Measurements from ENCODE around the gene FANCC. TPM values are rescaled to one million over a fixed set of nuclear protein-coding genes. Genes with fewer than 3 reads are reported as not detected.

FANCC gene
- total RNA-seq, 1 experiment from 2014 or later: 19.4 TPM

GRCh38 chr9:95338243-95338642, 20.7 kb upstream of the FANCC start:
- no peak overlapping the region for H3K4me3 ChIP-seq (replicated peaks in 1 of 2; ENCODE audit: low read depth in 1 of 2, low read length in 2 of 2)
- no peaks in the 10 kb centered on the region for H3K9me3 ChIP-seq (ENCODE audit: control insufficient read depth in 1 of 2, insufficient read depth in 1 of 2, low read depth in 1 of 2, low read length in 2 of 2)
- no peaks in the 10 kb centered on the region for H3K27me3 ChIP-seq (ENCODE audit: insufficient read depth, low read length)
- H3K4me1 ChIP-seq (ENCODE audit: control insufficient read depth in 1 of 2, insufficient read depth in 2 of 2, low read length in 2 of 2): no peaks in the 10 kb centered on the region
- H3K9me2 ChIP-seq (ENCODE audit: insufficient read depth): no peaks in the 10 kb centered on the region
- ChIA-PET CTCF (no interaction called here), POLR2A (no interaction called here), RAD21 (ENCODE audit: low non-redundant PET in 1 of 2, low total read pairs in 2 of 2, uncharacterized antibody in 2 of 2, unreplicated experiment in 2 of 2) (no interaction called here)
- TF ChIP-seq JUND (IDR thresholded peaks at IDR 0.05) (no peak), EZH2 (IDR thresholded peaks at IDR 0.05) (no peak), YY1 (IDR thresholded peaks at IDR 0.05; ENCODE audit: extremely low read depth, insufficient replicate concordance, low read depth, low read length) (no peak), SIN3A (IDR thresholded peaks at IDR 0.05; ENCODE audit: low read depth) (no peak), RAD21 (IDR thresholded peaks at IDR 0.05; ENCODE audit: low read depth) (no peak), ATF3 (IDR thresholded peaks at IDR 0.05) (no peak), SP1 (IDR thresholded peaks at IDR 0.05; ENCODE audit: low read depth) (no peak), ZNF274 (IDR thresholded peaks at IDR 0.05; ENCODE audit: low read depth, low read length) (no peak), SRF (IDR thresholded peaks at IDR 0.05; ENCODE audit: low read depth) (no peak), POLR2AphosphoS5 (IDR thresholded peaks at IDR 0.05; ENCODE audit: low read depth, low read length) (no peak), EZH2phosphoT487 (IDR thresholded peaks at IDR 0.05; ENCODE audit: borderline replicate concordance) (no peak), ZBTB33 (IDR thresholded peaks at IDR 0.05; ENCODE audit: extremely low read depth, insufficient replicate concordance, low read length) (no peak), POLR2A (IDR thresholded peaks at IDR 0.05; ENCODE audit: borderline replicate concordance, extremely low read depth, insufficient read depth, insufficient read length) (no peak), MAX (IDR thresholded peaks at IDR 0.05) (no peak), EGR1 (IDR thresholded peaks at IDR 0.05; ENCODE audit: low read depth) (no peak), ELF1 (IDR thresholded peaks at IDR 0.05; ENCODE audit: borderline replicate concordance, low read depth) (no peak), CTCF (IDR thresholded peaks at IDR 0.05 in 2 of 3, conservative IDR thresholded peaks at IDR 0.05 in 1 of 3; ENCODE audit: borderline replicate concordance in 1 of 3, insufficient read depth in 1 of 3, low read depth in 2 of 3, low read length in 2 of 3) (no peak), CBX3 (IDR thresholded peaks at IDR 0.05; ENCODE audit: low read depth) (no peak)
- no peaks in the 10 kb centered on the region for H4K20me1 ChIP-seq (ENCODE audit: insufficient read depth)
- no peak overlapping the region for H2AFZ ChIP-seq (ENCODE audit: low read depth, low read length, poor library complexity, severe bottlenecking)
- no peak overlapping the region for H3K4me2 ChIP-seq (ENCODE audit: low read length)
- DNase-seq (ENCODE audit: low read depth, low spot score): no peak
- no peaks in the 10 kb centered on the region for H3K79me2 ChIP-seq (ENCODE audit: insufficient read depth, low read length)
- BruUV-seq (replicated peaks): no TSS peak
- H3K36me3 ChIP-seq (ENCODE audit: control insufficient read depth in 1 of 2, insufficient read depth in 2 of 2, low read length in 2 of 2): no peaks in the 10 kb centered on the region
- intact Hi-C loops (cut with micrococcal nuclease): no loop called here
- no peak overlapping the region for H3K9ac ChIP-seq (ENCODE audit: low read length)
- no peak for ATAC-seq
- H3K27ac ChIP-seq (ENCODE audit: low read depth, low read length): no peak overlapping the region
